DND-41 (cell line): ENCODE results near the gene SIPA1L3.

Experiments
- EZH2 ChIP-seq: IDR thresholded peaks from 3 replicates; pipeline ENCODE4 v1.6.1; 2012; ENCODE audit warnings: borderline replicate concordance, low read depth, mild to moderate bottlenecking, moderate library complexity, low read length, inconsistent platforms; ENCODE audit not compliant: severe bottlenecking
- TF ChIP-seq, protein P1 (sequence below): IDR thresholded peaks from 2 replicates; pipeline ENCODE4 v1.5.1; 2012; ENCODE audit warnings: borderline replicate concordance, low read length, moderate library complexity, mild to moderate bottlenecking; ENCODE audit not compliant: poor library complexity, severe bottlenecking; ENCODE audit errors: extremely low read depth

DNA sequence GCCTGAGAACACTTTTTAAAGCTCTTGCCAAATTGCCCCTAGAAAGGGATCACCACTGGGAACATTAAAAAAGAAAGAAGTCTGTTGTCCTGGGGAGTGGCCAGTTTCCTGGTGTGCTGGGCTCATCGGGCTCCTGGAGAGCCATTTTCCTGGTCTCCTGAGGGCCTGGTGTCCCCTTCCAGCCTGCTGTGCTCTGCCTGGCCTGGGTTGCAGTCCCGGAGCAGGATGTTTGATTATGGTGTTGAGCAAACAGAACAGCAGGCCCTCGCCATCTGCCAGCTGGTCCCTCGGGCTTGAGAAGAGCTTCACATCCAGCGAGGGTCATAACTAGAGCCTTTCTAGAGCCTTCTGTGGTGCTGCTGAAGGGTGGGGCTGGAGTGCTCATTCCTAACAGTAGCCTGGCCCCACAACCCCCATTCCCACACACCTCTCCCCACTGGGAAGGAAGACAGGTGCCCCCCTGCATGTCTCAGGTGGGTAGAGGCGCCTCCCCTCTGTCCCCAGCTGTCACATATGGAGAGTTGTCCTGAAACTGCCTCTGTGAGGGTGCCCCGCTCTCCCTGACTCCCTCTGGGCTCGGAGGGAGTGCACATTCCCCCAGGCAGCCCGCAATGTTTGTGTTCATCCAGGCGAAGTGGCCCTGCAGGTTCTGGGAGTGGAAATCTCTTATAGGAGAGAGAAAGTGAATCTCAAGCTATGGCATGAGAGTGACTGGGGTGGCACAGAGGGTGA lies 151.1 kb downstream of the SIPA1L3 start:
- TF ChIP-seq, protein P1, sequence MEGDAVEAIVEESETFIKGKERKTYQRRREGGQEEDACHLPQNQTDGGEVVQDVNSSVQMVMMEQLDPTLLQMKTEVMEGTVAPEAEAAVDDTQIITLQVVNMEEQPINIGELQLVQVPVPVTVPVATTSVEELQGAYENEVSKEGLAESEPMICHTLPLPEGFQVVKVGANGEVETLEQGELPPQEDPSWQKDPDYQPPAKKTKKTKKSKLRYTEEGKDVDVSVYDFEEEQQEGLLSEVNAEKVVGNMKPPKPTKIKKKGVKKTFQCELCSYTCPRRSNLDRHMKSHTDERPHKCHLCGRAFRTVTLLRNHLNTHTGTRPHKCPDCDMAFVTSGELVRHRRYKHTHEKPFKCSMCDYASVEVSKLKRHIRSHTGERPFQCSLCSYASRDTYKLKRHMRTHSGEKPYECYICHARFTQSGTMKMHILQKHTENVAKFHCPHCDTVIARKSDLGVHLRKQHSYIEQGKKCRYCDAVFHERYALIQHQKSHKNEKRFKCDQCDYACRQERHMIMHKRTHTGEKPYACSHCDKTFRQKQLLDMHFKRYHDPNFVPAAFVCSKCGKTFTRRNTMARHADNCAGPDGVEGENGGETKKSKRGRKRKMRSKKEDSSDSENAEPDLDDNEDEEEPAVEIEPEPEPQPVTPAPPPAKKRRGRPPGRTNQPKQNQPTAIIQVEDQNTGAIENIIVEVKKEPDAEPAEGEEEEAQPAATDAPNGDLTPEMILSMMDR, result no peak
- no peak for TF ChIP-seq EZH2
